ENCODE data around the gene SINHCAF.

Gene SINHCAF

DNA sequence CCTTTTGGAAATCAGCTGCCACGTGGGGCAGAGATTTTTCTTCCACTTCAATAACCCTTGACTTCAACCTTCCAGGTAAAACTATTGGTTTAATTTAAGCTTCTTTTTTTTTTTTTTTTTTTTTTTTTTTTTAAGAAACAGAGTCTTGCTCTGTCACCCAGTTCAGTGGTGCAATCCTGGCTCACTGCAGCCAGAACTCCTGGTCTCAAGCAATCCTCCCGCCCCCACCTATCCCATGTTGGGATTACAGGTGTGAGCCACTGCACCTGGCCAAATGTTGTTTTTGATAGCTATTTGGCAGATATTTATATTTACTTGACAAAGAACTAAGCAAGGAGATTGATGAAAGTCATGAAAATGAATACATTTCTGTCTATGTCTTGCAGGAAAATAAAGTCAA lies 65.1 kb downstream of the SINHCAF start:
- TF ChIP-seq ISL1 (CRISPR knock-in tag; IDR thresholded peaks at IDR 0.05) (no peak), ZFP30 (CRISPR knock-in tag; IDR thresholded peaks at IDR 0.05) (no peak), TCF4 (CRISPR knock-in tag; IDR thresholded peaks at IDR 0.05; ENCODE audit: borderline replicate concordance) (no peak), ZFP3 (CRISPR knock-in tag; IDR thresholded peaks at IDR 0.05) (no peak), GLIS3 (CRISPR knock-in tag; IDR thresholded peaks at IDR 0.05) (no peak), SNAI2 (CRISPR knock-in tag; IDR thresholded peaks at IDR 0.05) (no peak), ARNTL (CRISPR knock-in tag; IDR thresholded peaks at IDR 0.05; ENCODE audit: borderline replicate concordance, low read depth) (no peak), ESRRG (CRISPR knock-in tag; IDR thresholded peaks at IDR 0.05) (no peak), PPARA (CRISPR knock-in tag; IDR thresholded peaks at IDR 0.05; ENCODE audit: borderline replicate concordance) (no peak), CSDC2 (CRISPR knock-in tag; IDR thresholded peaks at IDR 0.05) (no peak), ZNF8 (CRISPR knock-in tag; IDR thresholded peaks at IDR 0.05) (no peak), TOX (CRISPR knock-in tag; IDR thresholded peaks at IDR 0.05; ENCODE audit: borderline replicate concordance) (no peak), ZC3H10 (CRISPR knock-in tag; IDR thresholded peaks at IDR 0.05) (no peak), RARB (CRISPR knock-in tag; IDR thresholded peaks at IDR 0.05) (no peak)
- TF ChIP-seq, protein P1, sequence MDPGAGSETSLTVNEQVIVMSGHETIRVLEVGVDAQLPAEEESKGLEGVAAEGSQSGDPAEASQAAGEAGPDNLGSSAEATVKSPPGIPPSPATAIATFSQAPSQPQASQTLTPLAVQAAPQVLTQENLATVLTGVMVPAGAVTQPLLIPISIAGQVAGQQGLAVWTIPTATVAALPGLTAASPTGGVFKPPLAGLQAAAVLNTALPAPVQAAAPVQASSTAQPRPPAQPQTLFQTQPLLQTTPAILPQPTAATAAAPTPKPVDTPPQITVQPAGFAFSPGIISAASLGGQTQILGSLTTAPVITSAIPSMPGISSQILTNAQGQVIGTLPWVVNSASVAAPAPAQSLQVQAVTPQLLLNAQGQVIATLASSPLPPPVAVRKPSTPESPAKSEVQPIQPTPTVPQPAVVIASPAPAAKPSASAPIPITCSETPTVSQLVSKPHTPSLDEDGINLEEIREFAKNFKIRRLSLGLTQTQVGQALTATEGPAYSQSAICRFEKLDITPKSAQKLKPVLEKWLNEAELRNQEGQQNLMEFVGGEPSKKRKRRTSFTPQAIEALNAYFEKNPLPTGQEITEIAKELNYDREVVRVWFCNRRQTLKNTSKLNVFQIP (CRISPR knock-in tag; IDR thresholded peaks at IDR 0.05; ENCODE audit: borderline replicate concordance, low read depth): no peak
- TF ChIP-seq, protein P2, sequence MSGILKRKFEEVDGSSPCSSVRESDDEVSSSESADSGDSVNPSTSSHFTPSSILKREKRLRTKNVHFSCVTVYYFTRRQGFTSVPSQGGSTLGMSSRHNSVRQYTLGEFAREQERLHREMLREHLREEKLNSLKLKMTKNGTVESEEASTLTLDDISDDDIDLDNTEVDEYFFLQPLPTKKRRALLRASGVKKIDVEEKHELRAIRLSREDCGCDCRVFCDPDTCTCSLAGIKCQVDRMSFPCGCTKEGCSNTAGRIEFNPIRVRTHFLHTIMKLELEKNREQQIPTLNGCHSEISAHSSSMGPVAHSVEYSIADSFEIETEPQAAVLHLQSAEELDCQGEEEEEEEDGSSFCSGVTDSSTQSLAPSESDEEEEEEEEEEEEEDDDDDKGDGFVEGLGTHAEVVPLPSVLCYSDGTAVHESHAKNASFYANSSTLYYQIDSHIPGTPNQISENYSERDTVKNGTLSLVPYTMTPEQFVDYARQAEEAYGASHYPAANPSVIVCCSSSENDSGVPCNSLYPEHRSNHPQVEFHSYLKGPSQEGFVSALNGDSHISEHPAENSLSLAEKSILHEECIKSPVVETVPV (CRISPR knock-in tag; IDR thresholded peaks at IDR 0.05): no peak
- TF ChIP-seq, protein P3, sequence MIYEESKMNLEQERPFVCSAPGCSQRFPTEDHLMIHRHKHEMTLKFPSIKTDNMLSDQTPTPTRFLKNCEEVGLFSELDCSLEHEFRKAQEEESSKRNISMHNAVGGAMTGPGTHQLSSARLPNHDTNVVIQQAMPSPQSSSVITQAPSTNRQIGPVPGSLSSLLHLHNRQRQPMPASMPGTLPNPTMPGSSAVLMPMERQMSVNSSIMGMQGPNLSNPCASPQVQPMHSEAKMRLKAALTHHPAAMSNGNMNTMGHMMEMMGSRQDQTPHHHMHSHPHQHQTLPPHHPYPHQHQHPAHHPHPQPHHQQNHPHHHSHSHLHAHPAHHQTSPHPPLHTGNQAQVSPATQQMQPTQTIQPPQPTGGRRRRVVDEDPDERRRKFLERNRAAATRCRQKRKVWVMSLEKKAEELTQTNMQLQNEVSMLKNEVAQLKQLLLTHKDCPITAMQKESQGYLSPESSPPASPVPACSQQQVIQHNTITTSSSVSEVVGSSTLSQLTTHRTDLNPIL (CRISPR knock-in tag; IDR thresholded peaks at IDR 0.05; ENCODE audit: low read depth): no peak
- TF ChIP-seq, protein P4, sequence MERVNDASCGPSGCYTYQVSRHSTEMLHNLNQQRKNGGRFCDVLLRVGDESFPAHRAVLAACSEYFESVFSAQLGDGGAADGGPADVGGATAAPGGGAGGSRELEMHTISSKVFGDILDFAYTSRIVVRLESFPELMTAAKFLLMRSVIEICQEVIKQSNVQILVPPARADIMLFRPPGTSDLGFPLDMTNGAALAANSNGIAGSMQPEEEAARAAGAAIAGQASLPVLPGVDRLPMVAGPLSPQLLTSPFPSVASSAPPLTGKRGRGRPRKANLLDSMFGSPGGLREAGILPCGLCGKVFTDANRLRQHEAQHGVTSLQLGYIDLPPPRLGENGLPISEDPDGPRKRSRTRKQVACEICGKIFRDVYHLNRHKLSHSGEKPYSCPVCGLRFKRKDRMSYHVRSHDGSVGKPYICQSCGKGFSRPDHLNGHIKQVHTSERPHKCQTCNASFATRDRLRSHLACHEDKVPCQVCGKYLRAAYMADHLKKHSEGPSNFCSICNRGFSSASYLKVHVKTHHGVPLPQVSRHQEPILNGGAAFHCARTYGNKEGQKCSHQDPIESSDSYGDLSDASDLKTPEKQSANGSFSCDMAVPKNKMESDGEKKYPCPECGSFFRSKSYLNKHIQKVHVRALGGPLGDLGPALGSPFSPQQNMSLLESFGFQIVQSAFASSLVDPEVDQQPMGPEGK (CRISPR knock-in tag; IDR thresholded peaks at IDR 0.05; ENCODE audit: borderline replicate concordance): no peak
- TF ChIP-seq, protein P5, sequence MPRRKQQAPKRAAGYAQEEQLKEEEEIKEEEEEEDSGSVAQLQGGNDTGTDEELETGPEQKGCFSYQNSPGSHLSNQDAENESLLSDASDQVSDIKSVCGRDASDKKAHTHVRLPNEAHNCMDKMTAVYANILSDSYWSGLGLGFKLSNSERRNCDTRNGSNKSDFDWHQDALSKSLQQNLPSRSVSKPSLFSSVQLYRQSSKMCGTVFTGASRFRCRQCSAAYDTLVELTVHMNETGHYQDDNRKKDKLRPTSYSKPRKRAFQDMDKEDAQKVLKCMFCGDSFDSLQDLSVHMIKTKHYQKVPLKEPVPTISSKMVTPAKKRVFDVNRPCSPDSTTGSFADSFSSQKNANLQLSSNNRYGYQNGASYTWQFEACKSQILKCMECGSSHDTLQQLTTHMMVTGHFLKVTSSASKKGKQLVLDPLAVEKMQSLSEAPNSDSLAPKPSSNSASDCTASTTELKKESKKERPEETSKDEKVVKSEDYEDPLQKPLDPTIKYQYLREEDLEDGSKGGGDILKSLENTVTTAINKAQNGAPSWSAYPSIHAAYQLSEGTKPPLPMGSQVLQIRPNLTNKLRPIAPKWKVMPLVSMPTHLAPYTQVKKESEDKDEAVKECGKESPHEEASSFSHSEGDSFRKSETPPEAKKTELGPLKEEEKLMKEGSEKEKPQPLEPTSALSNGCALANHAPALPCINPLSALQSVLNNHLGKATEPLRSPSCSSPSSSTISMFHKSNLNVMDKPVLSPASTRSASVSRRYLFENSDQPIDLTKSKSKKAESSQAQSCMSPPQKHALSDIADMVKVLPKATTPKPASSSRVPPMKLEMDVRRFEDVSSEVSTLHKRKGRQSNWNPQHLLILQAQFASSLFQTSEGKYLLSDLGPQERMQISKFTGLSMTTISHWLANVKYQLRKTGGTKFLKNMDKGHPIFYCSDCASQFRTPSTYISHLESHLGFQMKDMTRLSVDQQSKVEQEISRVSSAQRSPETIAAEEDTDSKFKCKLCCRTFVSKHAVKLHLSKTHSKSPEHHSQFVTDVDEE (CRISPR knock-in tag; IDR thresholded peaks at IDR 0.05): no peak
- no peak for ATAC-seq

DNA sequence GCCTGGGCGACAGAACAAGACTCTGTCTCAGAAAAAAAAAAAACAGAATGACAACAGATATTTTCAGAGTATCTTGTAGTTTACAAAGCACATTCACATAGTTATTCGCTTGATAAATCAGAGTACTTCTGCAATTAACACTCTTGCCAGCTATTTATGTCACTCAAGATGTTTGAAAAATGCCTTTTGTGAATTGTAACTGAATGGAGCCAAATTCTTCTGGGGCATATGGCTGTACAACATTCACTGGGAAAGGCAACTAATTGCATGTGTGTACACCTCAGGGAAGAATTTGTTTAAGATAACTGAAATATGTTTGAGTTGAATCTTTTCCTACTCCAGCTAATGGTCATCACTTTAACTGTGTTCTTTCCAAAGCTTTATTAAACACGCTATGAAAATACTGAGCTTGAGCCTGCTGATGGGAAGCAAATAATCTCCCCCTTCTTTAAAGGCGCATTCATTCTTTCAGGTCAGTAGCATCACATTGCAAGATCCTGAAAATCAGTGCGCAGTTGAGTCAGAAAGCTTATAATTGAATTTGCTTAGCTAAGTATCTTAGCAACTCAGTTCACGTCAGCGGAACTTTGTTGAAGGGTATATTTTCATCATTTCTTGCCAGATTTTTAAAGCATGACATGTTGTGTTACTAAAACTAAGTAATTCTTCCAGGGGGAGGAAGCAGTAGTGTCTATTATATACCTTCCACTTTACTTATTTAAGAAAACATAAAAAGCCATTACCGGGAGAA lies 66.6 kb downstream of the SINHCAF start:
- peak; percentile 64; the same call in 2 of the 3 replicates for ATAC-seq
- no peak for TF ChIP-seq ISL1 (CRISPR knock-in tag; IDR thresholded peaks at IDR 0.05)
- no peak for TF ChIP-seq TCF4 (CRISPR knock-in tag; IDR thresholded peaks at IDR 0.05; ENCODE audit: borderline replicate concordance)
- no peak for TF ChIP-seq ZNF8 (CRISPR knock-in tag; IDR thresholded peaks at IDR 0.05)
- TF ChIP-seq, protein P3 (CRISPR knock-in tag; IDR thresholded peaks at IDR 0.05; ENCODE audit: low read depth): no peak
- TF ChIP-seq, protein P4 (CRISPR knock-in tag; IDR thresholded peaks at IDR 0.05; ENCODE audit: borderline replicate concordance): no peak

All from SK-N-SH treated with all-trans-retinoic acid at 6 μM for 48 hours (cell line).